Measurements from ENCODE around the gene NLGN2.

GRCh38 chr17:7431231-7431630 lies 23.6 kb downstream of the NLGN2 start:
- TF ChIP-seq CTCF (conservative IDR thresholded peaks at IDR 0.05; ENCODE audit: low read depth in 2 of 2): no peak
- no peak for TF ChIP-seq STAT1 (IDR thresholded peaks at IDR 0.05; ENCODE audit: unreplicated experiment)

Measured in GM23338 (cell line).